DMS 273 (cell line): ENCODE results near the gene EPM2AIP1.
"Not testable (repeated sequence)": the region's sequence is repeated elsewhere in the genome, so short reads cannot be mapped to it uniquely, and the experiment has no call there.

Experiments used
- DNase-seq: peaks from one replicate; lab custom pipeline; 2025; ENCODE audit not compliant: unreplicated experiment; lab: John Stamatoyannopoulos, UW

EPM2AIP1 gene

DNA sequence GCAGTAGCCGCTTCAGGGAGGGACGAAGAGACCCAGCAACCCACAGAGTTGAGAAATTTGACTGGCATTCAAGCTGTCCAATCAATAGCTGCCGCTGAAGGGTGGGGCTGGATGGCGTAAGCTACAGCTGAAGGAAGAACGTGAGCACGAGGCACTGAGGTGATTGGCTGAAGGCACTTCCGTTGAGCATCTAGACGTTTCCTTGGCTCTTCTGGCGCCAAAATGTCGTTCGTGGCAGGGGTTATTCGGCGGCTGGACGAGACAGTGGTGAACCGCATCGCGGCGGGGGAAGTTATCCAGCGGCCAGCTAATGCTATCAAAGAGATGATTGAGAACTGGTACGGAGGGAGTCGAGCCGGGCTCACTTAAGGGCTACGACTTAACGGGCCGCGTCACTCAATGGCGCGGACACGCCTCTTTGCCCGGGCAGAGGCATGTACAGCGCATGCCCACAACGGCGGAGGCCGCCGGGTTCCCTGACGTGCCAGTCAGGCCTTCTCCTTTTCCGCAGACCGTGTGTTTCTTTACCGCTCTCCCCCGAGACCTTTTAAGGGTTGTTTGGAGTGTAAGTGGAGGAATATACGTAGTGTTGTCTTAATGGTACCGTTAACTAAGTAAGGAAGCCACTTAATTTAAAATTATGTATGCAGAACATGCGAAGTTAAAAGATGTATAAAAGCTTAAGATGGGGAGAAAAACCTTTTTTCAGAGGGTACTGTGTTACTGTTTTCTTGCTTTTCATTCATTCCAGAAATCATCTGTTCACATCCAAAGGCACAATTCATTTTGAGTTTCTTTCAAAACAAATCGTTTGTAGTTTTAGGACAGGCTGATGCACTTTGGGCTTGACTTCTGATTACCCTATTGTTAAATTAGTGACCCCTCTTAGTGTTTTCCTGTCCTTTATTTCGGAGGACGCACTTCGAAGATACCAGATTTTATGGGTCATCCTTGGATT lies 674 bp upstream of the EPM2AIP1 start, which contains the start of gene MLH1:
Gene MLH1 (plus strand): TSS at position 193 of the 958 bp plus-strand sequence. CDS start 30 bp downstream, at position 223.
- DNase-seq = no peak

GRCh38 chr3:36991923-36992805 lies 767 bp downstream of the EPM2AIP1 start:
- DNase-seq = no peak

DNA sequence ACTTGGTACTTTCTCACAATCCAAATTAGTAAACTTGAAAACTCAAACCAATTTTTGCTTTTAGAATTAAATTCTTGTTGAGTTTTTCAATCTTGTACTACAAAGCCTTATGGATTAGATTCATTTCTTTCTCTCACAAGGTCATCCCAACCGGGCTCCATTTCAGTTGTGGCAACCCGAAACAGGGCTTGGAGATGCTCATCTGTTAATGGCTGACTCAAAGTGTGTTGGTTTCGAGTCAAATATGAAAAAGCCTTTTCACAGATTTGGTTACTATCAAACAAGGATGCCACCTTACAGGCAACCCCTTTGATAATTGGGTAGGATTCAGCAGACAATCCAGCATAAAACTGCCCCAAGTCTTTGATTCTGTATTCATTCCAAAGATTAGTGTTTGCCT lies 1.8 kb downstream of the EPM2AIP1 start:
- DNase-seq = no peak

DNA sequence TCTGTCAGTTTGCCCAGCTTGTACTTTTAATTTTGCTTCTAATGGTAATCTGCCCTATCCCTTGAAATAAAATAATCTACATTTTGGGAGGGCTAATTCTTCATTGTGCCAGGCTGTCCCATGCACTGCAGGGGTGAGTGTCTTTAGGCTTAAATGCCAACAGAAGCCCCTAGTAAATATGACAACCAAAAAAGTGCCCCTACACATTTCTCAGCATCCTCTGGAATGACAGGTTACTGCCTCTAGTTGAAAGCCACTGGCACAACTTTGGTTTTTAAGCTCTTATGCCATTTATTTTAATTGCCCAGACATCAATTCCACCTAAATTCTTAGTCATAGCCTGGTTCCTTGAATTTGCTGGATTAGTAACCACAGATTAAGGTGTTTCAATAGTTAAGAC lies 3.4 kb downstream of the EPM2AIP1 start:
- no peak for DNase-seq

DNA sequence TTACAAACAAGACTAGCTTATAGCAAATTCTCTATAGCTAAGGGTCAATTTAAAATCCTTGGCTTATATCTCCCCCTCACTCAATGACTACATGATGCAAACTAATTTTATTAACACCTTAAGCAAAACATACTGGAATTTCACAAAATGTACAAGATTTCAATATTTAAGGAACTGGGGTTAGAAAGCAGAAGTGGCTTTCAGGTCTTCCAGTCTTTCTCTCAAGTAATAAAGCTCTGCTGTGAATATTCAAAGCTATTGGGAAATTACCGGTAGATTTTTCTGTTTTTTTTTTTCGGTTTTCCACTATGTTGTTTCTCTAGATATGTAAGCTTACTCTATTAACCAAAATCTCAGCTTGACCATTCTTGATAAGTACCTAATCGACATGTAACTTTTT lies 3.9 kb downstream of the EPM2AIP1 start:
- no peak for DNase-seq

- no peak for DNase-seq
These were observed 4.6 kb downstream of the EPM2AIP1 start for GRCh38 chr3:36988356-36988755.

- DNase-seq = no peak
These were observed 11.9 kb downstream of the EPM2AIP1 start for GRCh38 chr3:36981006-36981405.

- DNase-seq = no peak
These were observed 19.8 kb downstream of the EPM2AIP1 start for GRCh38 chr3:36973139-36973538.

- DNase-seq = no peak
These were observed 20.8 kb downstream of the EPM2AIP1 start for GRCh38 chr3:36972163-36972562.

- peak; percentile 91 for DNase-seq
These were observed 23.1 kb downstream of the EPM2AIP1 start for GRCh38 chr3:36969540-36970432.

- DNase-seq = no peak
These were observed 23.8 kb downstream of the EPM2AIP1 start for GRCh38 chr3:36969085-36969484.

- DNase-seq = no peak
These were observed 27.5 kb downstream of the EPM2AIP1 start for GRCh38 chr3:36965440-36965839.

- DNase-seq = no peak
These were observed 28.1 kb downstream of the EPM2AIP1 start for GRCh38 chr3:36964817-36965216.

DNA sequence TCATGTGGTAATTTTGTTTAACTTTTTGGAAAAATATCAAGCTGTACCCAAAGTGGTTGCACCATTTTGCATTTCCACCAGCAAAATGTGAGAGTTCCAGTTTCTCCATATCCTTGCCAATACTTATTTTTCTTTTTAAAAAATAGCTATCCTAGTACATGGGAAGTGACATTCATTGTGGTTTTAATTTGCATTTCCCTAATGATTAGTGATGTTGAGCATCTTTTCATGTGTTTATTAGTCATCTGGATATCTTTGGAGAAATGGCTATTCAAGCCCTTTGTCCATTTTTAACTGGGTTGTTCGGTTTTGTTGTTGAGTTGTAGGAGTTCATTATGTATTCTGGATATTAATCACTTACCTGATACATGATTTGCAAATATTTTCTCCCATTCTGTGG lies 28.6 kb downstream of the EPM2AIP1 start:
- DNase-seq = no peak

DNA sequence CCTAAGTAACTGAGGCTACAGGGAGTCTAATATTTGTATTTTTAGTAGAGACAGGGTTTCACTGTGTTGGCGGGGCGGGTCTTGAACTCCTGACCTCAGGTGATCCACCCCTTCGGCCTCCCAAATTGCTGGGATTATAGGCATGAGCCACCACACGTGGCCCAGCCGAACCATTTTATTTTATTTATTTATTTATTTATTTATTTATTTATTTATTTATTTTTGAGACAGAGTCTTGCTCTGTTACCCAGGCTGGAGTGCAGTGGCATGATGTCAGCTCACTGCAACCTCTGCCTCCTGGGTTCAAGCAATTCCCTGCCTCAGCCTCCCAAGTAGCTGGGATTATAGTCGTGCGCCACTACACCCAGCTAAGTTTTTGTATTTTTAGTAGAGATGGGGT lies 29.9 kb downstream of the EPM2AIP1 start:
- not testable (repeated sequence) for DNase-seq

- no peak for DNase-seq
These were observed 32.4 kb downstream of the EPM2AIP1 start for GRCh38 chr3:36960502-36960901.

DNA sequence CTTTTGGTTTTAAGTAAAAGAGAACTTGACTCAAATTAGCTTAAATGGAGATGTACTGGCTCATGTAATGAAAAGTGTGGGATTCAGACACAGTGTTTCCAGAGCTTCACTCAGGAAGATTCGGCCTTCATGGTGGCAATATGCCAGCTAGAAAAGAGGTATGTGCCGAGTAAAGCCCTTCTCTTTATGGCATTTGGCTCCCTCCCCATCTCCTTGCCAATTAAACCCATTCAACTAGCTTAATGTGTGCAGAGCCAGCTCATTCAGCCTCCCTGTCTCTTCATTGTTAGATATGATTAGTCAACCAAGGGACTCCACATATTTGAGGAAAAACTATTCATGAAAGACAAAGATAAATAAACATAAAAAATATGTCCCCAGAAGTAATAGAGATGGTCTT lies 33.1 kb downstream of the EPM2AIP1 start:
- peak; percentile 43 for DNase-seq

DNA sequence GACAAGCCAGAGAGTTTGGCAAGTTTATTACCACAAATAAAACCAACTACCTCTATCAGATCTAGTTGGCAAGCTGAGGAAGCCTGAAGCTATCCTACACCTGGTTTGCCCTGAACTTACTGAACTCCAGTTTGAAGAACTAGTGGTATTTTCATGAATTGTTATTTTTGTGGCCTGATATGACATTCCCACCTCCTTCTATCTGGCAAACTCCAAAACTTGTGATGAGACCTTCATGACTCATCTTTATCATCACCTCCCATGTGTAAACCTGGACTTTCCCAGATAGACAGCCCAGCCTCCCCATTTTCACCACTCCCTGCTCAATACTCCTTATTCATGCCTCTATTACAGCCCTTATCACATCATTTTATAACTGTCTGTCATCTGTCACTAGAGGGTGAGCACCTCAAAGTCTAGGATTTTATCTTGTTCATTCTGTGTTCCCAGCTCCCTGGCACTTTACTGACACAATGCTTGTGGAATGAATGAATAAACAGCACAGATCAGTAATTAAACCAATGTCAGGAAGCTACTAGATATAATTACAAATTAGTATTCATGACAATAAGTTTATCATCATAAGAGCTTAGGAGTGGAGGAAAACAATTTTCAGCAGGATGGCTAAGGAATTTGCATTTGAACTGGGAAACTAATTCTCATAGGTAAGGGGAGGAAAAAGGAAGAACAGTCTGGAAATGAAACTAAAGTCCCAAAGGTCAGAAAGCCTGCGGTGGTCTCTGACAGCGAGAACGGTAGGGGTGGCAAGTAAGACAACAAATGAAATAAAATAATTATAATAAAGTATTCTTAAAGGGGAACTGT lies 34.9 kb downstream of the EPM2AIP1 start:
- no peak for DNase-seq

DNA sequence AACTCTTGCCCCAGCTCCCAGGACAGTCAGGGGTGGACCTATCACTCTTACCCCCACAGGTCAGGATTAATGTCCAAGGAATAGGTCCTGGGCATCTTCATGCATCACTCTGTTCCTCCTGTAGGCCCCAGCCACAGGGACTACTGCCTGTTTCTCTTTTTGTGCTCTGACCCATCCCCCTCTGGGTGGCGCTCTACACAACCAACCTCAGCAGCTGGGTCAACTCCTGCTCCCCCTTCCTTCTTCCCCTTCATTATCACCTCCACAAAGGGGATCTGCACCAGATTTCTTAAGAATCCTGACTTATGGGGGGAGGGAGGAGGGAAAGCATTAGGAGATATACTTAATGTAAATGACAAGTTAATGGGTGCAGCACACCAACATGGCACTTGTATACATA lies 35.9 kb downstream of the EPM2AIP1 start:
- DNase-seq = no peak

- DNase-seq = no peak
These were observed 36.8 kb downstream of the EPM2AIP1 start for GRCh38 chr3:36956155-36956554.
